ENCODE data around the gene EVA1A.

EVA1A gene

DNA sequence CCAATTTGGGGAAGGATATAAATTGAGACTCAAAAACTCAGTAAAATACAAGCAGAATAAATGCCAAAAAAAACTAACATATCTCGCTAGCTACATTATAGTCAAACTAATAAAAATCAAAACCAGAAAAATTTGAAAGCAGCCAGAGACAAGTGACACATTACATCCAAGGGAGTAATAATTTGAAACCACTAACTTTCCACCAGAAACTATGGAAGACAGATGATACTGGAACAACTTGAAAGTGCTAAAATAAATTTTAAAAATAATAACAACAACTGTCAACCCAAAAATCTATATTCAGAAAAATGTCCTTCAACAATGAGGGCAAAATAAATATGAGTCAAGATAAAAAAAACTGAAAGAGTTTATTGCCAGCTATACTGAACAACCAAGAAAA is 110.7 kb downstream of the EVA1A start:
- DNase-seq (ENCODE audit: low read depth) = no peak

DNA sequence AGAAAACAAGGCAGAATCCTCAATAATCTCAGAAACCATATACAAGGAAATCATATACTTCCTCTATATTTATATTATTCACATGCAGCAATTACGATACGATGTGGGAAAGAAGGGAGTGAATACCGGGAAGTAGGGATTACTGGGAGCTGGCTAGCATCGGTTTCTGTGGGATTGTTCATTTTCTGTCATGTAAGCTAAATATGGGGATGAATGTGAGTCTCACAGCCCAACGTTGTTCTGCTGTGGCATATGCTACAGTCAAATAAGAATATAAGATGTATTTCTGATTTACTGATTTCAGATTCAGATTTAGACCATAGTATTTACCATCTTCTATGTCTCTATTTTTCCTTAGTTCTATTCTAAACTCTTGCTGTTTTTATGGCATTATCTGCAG is 113.6 kb downstream of the EVA1A start:
- no peak for DNase-seq (ENCODE audit: low read depth)
